NCI-H1105 (cell line): ENCODE data around the gene SCLY.
A peak's percentile ranks its signal among the peaks of the same experiment; 100 is the strongest.

Source experiments
- DNase-seq: peaks from one replicate; lab custom pipeline; 2025; lab: John Stamatoyannopoulos, UW

SCLY gene

GRCh38 chr2:238069877-238070276 is 9.1 kb downstream of the SCLY start:
- DNase-seq = no peak

GRCh38 chr2:238075397-238075796 is 14.6 kb downstream of the SCLY start:
- no peak for DNase-seq

- DNase-seq = no peak
Measured at GRCh38 chr2:238077292-238077691, 16.5 kb downstream of the SCLY start.

GRCh38 chr2:238079874-238080327 is 19.1 kb downstream of the SCLY start:
- DNase-seq = no peak

GRCh38 chr2:238080518-238080917 is 19.7 kb downstream of the SCLY start:
- DNase-seq = no peak

- no peak for DNase-seq
Measured at GRCh38 chr2:238081150-238081549, 20.3 kb downstream of the SCLY start.

GRCh38 chr2:238081561-238081960 is 20.8 kb downstream of the SCLY start:
- no peak for DNase-seq

GRCh38 chr2:238082151-238082550 is 21.4 kb downstream of the SCLY start:
- DNase-seq = no peak

GRCh38 chr2:238082827-238083226 is 22.0 kb downstream of the SCLY start:
- DNase-seq = no peak

GRCh38 chr2:238083919-238084318 is 23.1 kb downstream of the SCLY start:
- DNase-seq = no peak

- DNase-seq = no peak
Measured at GRCh38 chr2:238084761-238085160, 24.0 kb downstream of the SCLY start.

GRCh38 chr2:238085899-238086298 is 25.1 kb downstream of the SCLY start:
- DNase-seq = no peak

GRCh38 chr2:238087211-238087610 is 26.4 kb downstream of the SCLY start:
- no peak for DNase-seq

- no peak for DNase-seq
Measured at GRCh38 chr2:238090887-238091286, 30.1 kb downstream of the SCLY start.

GRCh38 chr2:238091436-238092060 is 30.7 kb downstream of the SCLY start:
- DNase-seq = no peak

GRCh38 chr2:238092486-238093035 is 31.8 kb downstream of the SCLY start:
- DNase-seq = no peak

- no peak for DNase-seq
Measured at GRCh38 chr2:238093181-238094140, 32.7 kb downstream of the SCLY start.

- no peak for DNase-seq
Measured at GRCh38 chr2:238094438-238095022, 33.7 kb downstream of the SCLY start.

- DNase-seq = no peak
Measured at GRCh38 chr2:238095143-238095542, 34.3 kb downstream of the SCLY start.

- peak; percentile 57 for DNase-seq
Measured at GRCh38 chr2:238096311-238097011, 35.7 kb downstream of the SCLY start.

- no peak for DNase-seq
Measured at GRCh38 chr2:238097201-238097987, 36.6 kb downstream of the SCLY start.
